ENCODE measurements around the gene UBE2E3.
"Not testable (repeated sequence)": the region's sequence is repeated elsewhere in the genome, so short reads cannot be mapped to it uniquely, and the experiment has no call there.

UBE2E3 gene

GRCh38 chr2:180934911-180935310 is 45.5 kb upstream of the UBE2E3 start:
- no peak for DNase-seq
- no peak for ATAC-seq (ENCODE audit: insufficient read depth, low read depth)
- H3K27ac ChIP-seq (ENCODE audit: low read length), result no peak overlapping the region
- no peaks in the 10 kb centered on the region for H3K36me3 ChIP-seq (ENCODE audit: insufficient read depth, low read length)
- H2AFZ ChIP-seq (ENCODE audit: low read depth, low read length), result no peak overlapping the region
- TF ChIP-seq EZH2 (IDR thresholded peaks at IDR 0.05; ENCODE audit: borderline replicate concordance, low read depth, low read length, severe bottlenecking), result no peak
- TF ChIP-seq, protein P1, sequence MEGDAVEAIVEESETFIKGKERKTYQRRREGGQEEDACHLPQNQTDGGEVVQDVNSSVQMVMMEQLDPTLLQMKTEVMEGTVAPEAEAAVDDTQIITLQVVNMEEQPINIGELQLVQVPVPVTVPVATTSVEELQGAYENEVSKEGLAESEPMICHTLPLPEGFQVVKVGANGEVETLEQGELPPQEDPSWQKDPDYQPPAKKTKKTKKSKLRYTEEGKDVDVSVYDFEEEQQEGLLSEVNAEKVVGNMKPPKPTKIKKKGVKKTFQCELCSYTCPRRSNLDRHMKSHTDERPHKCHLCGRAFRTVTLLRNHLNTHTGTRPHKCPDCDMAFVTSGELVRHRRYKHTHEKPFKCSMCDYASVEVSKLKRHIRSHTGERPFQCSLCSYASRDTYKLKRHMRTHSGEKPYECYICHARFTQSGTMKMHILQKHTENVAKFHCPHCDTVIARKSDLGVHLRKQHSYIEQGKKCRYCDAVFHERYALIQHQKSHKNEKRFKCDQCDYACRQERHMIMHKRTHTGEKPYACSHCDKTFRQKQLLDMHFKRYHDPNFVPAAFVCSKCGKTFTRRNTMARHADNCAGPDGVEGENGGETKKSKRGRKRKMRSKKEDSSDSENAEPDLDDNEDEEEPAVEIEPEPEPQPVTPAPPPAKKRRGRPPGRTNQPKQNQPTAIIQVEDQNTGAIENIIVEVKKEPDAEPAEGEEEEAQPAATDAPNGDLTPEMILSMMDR (IDR thresholded peaks at IDR 0.05; ENCODE audit: borderline replicate concordance, extremely low read depth, low read length, poor library complexity, severe bottlenecking), result no peak
- no peaks in the 10 kb centered on the region for H3K9me3 ChIP-seq (ENCODE audit: insufficient read depth, low read length, severe bottlenecking)
- no peaks in the 10 kb centered on the region for H3K79me2 ChIP-seq (ENCODE audit: insufficient read depth, low read length)
- no peak overlapping the region for H3K4me3 ChIP-seq (ENCODE audit: low read depth in 1 of 2, low read length in 2 of 2)
- H3K27me3 ChIP-seq (ENCODE audit: insufficient read depth, low read length, poor library complexity), result peaks cover 23% of the 10 kb centered on the region
- no peaks in the 10 kb centered on the region for H4K20me1 ChIP-seq (ENCODE audit: insufficient read depth, low read length)
- no peaks in the 10 kb centered on the region for H3K4me1 ChIP-seq (ENCODE audit: insufficient read depth, low read length)
- H3K9ac ChIP-seq (ENCODE audit: low read depth, low read length), result no peak overlapping the region
- H3K4me2 ChIP-seq (ENCODE audit: insufficient read depth, low read length), result no peak overlapping the region

- not testable (repeated sequence) for H3K4me3 ChIP-seq (ENCODE audit: low read depth in 1 of 2, low read length in 2 of 2); H2AFZ ChIP-seq (ENCODE audit: low read depth, low read length); H3K4me1 ChIP-seq (ENCODE audit: insufficient read depth, low read length); H3K27ac ChIP-seq (ENCODE audit: low read length); DNase-seq; H3K9me3 ChIP-seq (ENCODE audit: insufficient read depth, low read length, severe bottlenecking); H3K36me3 ChIP-seq (ENCODE audit: insufficient read depth, low read length); H3K9ac ChIP-seq (ENCODE audit: low read depth, low read length); H4K20me1 ChIP-seq (ENCODE audit: insufficient read depth, low read length); H3K4me2 ChIP-seq (ENCODE audit: insufficient read depth, low read length); H3K79me2 ChIP-seq (ENCODE audit: insufficient read depth, low read length)
- H3K27me3 ChIP-seq (ENCODE audit: insufficient read depth, low read length, poor library complexity), result peaks cover 18% of the 10 kb centered on the region
- peak; percentile 45; the same call in 1 of the 3 replicates for ATAC-seq (ENCODE audit: insufficient read depth, low read depth)
Measured at GRCh38 chr2:180937480-180937879, 42.9 kb upstream of the UBE2E3 start.

DNA sequence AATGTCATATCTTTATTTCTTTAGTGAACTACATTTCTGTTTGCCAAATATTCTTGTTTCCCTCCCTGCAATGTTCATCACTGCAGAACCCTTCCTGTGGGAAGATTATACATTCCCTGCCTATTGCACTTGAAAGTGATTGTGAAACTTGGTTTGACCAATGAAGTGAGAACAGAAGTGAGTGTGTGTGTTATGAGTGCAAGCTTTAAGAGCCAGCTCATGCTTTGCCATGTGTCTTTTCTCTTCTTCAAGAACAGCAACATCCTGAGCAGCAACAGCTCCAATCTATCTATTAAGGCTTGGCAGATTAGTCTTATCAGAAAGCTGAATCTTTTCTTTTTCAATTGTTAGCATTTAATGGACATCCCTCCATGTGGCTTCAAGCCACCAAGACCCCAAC is 42.0 kb upstream of the UBE2E3 start:
- no peaks in the 10 kb centered on the region for H3K9me3 ChIP-seq (ENCODE audit: insufficient read depth, low read length, severe bottlenecking)
- peaks cover 18% of the 10 kb centered on the region for H3K27me3 ChIP-seq (ENCODE audit: insufficient read depth, low read length, poor library complexity)
- H3K27ac ChIP-seq (ENCODE audit: low read length), result no peak overlapping the region
- H3K4me2 ChIP-seq (ENCODE audit: insufficient read depth, low read length), result no peak overlapping the region
- H3K36me3 ChIP-seq (ENCODE audit: insufficient read depth, low read length), result no peaks in the 10 kb centered on the region
- no peak overlapping the region for H3K9ac ChIP-seq (ENCODE audit: low read depth, low read length)
- no peaks in the 10 kb centered on the region for H4K20me1 ChIP-seq (ENCODE audit: insufficient read depth, low read length)
- ATAC-seq (ENCODE audit: insufficient read depth, low read depth), result no peak
- no peak overlapping the region for H3K4me3 ChIP-seq (ENCODE audit: low read depth in 1 of 2, low read length in 2 of 2)
- H3K4me1 ChIP-seq (ENCODE audit: insufficient read depth, low read length), result no peaks in the 10 kb centered on the region
- TF ChIP-seq, protein P1 (IDR thresholded peaks at IDR 0.05; ENCODE audit: borderline replicate concordance, extremely low read depth, low read length, poor library complexity, severe bottlenecking), result no peak
- TF ChIP-seq EZH2 (IDR thresholded peaks at IDR 0.05; ENCODE audit: borderline replicate concordance, low read depth, low read length, severe bottlenecking), result no peak
- H3K79me2 ChIP-seq (ENCODE audit: insufficient read depth, low read length), result no peaks in the 10 kb centered on the region
- no peak for DNase-seq
- H2AFZ ChIP-seq (ENCODE audit: low read depth, low read length), result no peak overlapping the region

GRCh38 chr2:180943275-180943674 is 37.1 kb upstream of the UBE2E3 start:
- H3K36me3 ChIP-seq (ENCODE audit: insufficient read depth, low read length), result no peaks in the 10 kb centered on the region
- H3K9me3 ChIP-seq (ENCODE audit: insufficient read depth, low read length, severe bottlenecking), result no peaks in the 10 kb centered on the region
- no peak overlapping the region for H2AFZ ChIP-seq (ENCODE audit: low read depth, low read length)
- no peak overlapping the region for H3K4me2 ChIP-seq (ENCODE audit: insufficient read depth, low read length)
- H3K79me2 ChIP-seq (ENCODE audit: insufficient read depth, low read length), result no peaks in the 10 kb centered on the region
- TF ChIP-seq EZH2 (IDR thresholded peaks at IDR 0.05; ENCODE audit: borderline replicate concordance, low read depth, low read length, severe bottlenecking), result no peak
- TF ChIP-seq, protein P1 (IDR thresholded peaks at IDR 0.05; ENCODE audit: borderline replicate concordance, extremely low read depth, low read length, poor library complexity, severe bottlenecking), result no peak
- no peak overlapping the region for H3K4me3 ChIP-seq (ENCODE audit: low read depth in 1 of 2, low read length in 2 of 2)
- peak; percentile 64; the same call in 2 of the 3 replicates for ATAC-seq (ENCODE audit: insufficient read depth, low read depth)
- no peak overlapping the region for H3K9ac ChIP-seq (ENCODE audit: low read depth, low read length)
- H3K27me3 ChIP-seq (ENCODE audit: insufficient read depth, low read length, poor library complexity), result peaks cover 5% of the 10 kb centered on the region
- H3K27ac ChIP-seq (ENCODE audit: low read length), result no peak overlapping the region
- no peaks in the 10 kb centered on the region for H3K4me1 ChIP-seq (ENCODE audit: insufficient read depth, low read length)
- no peaks in the 10 kb centered on the region for H4K20me1 ChIP-seq (ENCODE audit: insufficient read depth, low read length)
- no peak for DNase-seq
